ENCODE results near the gene PNMA8C.

GRCh38 chr19:46404055-46404752 lies 24.5 kb downstream of the PNMA8C start:
- TF ChIP-seq, protein P1, sequence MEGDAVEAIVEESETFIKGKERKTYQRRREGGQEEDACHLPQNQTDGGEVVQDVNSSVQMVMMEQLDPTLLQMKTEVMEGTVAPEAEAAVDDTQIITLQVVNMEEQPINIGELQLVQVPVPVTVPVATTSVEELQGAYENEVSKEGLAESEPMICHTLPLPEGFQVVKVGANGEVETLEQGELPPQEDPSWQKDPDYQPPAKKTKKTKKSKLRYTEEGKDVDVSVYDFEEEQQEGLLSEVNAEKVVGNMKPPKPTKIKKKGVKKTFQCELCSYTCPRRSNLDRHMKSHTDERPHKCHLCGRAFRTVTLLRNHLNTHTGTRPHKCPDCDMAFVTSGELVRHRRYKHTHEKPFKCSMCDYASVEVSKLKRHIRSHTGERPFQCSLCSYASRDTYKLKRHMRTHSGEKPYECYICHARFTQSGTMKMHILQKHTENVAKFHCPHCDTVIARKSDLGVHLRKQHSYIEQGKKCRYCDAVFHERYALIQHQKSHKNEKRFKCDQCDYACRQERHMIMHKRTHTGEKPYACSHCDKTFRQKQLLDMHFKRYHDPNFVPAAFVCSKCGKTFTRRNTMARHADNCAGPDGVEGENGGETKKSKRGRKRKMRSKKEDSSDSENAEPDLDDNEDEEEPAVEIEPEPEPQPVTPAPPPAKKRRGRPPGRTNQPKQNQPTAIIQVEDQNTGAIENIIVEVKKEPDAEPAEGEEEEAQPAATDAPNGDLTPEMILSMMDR (IDR thresholded peaks at IDR 0.05): peak in 1 of 4 experiments; percentile 13
- TF ChIP-seq POLR2A (IDR thresholded peaks at IDR 0.05): no peak
